Tibial nerve (tissue), 4 donors: ENCODE data around the gene ZAR1. TPM values are rescaled to one million over a fixed set of nuclear protein-coding genes. Genes with fewer than 3 reads are reported as not detected.

ENCODE experiments used
- DNase-seq, 2 donors: peaks; one replicate each; pipeline ENCODE4 v3.0.0-alpha.2; 2019; ENCODE audit warnings: low spot score in 2 of 2
- H3K27ac ChIP-seq, 4 donors: fragments of 200-600 bp; sonication (generic) in 3 of 4; one replicate each; pipeline ENCODE4 v1.5.1; 2017 to 2019; ENCODE audit warnings: mild to moderate bottlenecking in 1 of 4
- H3K27me3 ChIP-seq, 2 donors: fragments of 200-600 bp; sonication (generic) in 1 of 2; one replicate each; pipeline versions ENCODE4 v1.5.1 to v1.6.0; 2017 to 2019
- H3K36me3 ChIP-seq, 3 donors: fragments of 200-600 bp; sonication (generic); one replicate each; pipeline ENCODE4 v1.5.1; 2018 to 2019
- H3K4me1 ChIP-seq, 4 donors: fragments of 200-600 bp; sonication (generic) in 3 of 4; one replicate each; pipeline ENCODE4 v1.5.1; 2017 to 2019
- H3K4me3 ChIP-seq, 4 donors: fragments of 200-600 bp; sonication (generic) in 3 of 4; one replicate each; pipeline ENCODE4 v1.5.1; 2017 to 2019; ENCODE audit warnings: mild to moderate bottlenecking in 1 of 4, moderate library complexity in 1 of 4
- H3K9me3 ChIP-seq, 4 donors: fragments of 200-600 bp; sonication (generic) in 3 of 4; one replicate each; pipeline ENCODE4 v1.5.1; 2017 to 2019
- CTCF ChIP-seq, 5 experiments: fragments of 200-600 bp in 3 of 5; fragments of 450-650 bp in 2 of 5; sonication (generic) in 3 of 5; IDR thresholded peaks; one replicate each; pipeline ENCODE4 v1.5.1; 2016 to 2019; ENCODE audit warnings: antibody characterized with exemption in 5 of 5, mild to moderate bottlenecking in 3 of 5, moderate library complexity in 2 of 5
- EP300 ChIP-seq, 2 donors: sonication (generic); formaldehyde crosslinking; IDR thresholded peaks; one replicate each; pipeline ENCODE4 v1.6.1; 2017; ENCODE audit warnings: antibody characterized with exemption in 2 of 2, mild to moderate bottlenecking in 1 of 2
- POLR2A ChIP-seq, 2 donors: fragments of 450-650 bp; IDR thresholded peaks; one replicate each; pipeline ENCODE4 v1.6.1; 2017; ENCODE audit warnings: antibody characterized with exemption in 2 of 2, mild to moderate bottlenecking in 2 of 2, moderate library complexity in 2 of 2
- WGBS, 2 donors: methylation state at CpG; one replicate each; pipeline ENCODE4 v1.1.5; 2018; 5-methylcytosine and 5-hydroxymethylcytosine counted together
- total RNA-seq, 4 donors: library from RNA; depleted of rRNA; stranded (reverse); fragments of >200 nt; gene quantifications; one replicate each; pipeline ENCODE4 v1.1.0, GENCODE V29; 2016

The ZAR1 gene
- total RNA-seq, 4 donors from 2014 or later = 1.3 TPM; not detected in 3

DNA sequence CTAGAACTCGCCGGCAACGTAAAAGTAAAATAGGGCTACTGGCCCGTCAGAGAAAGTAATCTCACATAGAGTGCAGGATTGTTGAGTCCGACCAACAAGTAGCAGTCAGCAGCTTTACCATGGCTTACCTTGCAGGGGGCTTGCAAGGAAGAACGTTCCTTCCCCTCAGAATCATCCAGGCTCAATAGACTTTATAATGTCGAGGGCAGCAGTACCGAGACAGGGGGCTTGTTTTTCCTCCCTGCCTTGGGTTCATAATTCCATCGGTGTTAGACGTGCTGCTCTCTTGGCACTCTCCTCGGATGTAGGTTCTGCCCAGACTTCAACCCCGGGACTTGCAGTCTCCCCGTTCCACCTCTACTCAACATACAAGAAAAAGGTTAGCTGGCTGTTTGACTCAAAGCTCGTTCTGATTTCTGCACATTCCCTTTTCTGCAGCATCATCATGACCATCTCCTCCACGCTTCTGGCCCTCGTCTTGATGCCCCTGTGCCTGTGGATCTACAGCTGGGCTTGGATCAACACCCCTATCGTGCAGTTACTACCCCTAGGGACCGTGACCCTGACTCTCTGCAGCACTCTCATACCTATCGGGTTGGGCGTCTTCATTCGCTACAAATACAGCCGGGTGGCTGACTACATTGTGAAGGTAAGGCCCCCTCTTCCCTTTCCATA, 5.4 kb upstream of the ZAR1 start:
- no peak overlapping the region for H3K27ac ChIP-seq
- H3K27me3 ChIP-seq = peaks cover 0 to 78% of the 10 kb centered on the region in 2 donors
- no peaks in the 10 kb centered on the region for H3K36me3 ChIP-seq
- no peak overlapping the region for H3K4me3 ChIP-seq
- H3K4me1 ChIP-seq = peaks cover 0 to 9% (median 0%) of the 10 kb centered on the region in 4 donors
- DNase-seq = no peak
- WGBS, 2 donors = 53 to 62% methylated on average over 22 of the region's 22 CpGs
- TF ChIP-seq POLR2A (IDR thresholded peaks at IDR 0.05) (no peak), EP300 (IDR thresholded peaks at IDR 0.05) (no peak), CTCF (IDR thresholded peaks at IDR 0.05) (no peak)
- H3K9me3 ChIP-seq = no peaks in the 10 kb centered on the region

- TF ChIP-seq EP300 (IDR thresholded peaks at IDR 0.05) (no peak), POLR2A (IDR thresholded peaks at IDR 0.05) (no peak), CTCF (IDR thresholded peaks at IDR 0.05) (no peak)
- Histone ChIP-seq H3K4me3 (peak overlapping the region in 3 of 4 donors; percentile 10 to 44 (median 28)), H3K4me1 (peaks cover 0 to 20% (median 3%) of the 10 kb centered on the region in 4 donors), H3K27ac (no peak overlapping the region), H3K36me3 (no peaks in the 10 kb centered on the region), H3K9me3 (no peaks in the 10 kb centered on the region), H3K27me3 (peaks cover 0 to 73% of the 10 kb centered on the region in 2 donors)
- 29 to 37% methylated on average over 7 to 14 of the region's 14 CpGs for WGBS, 2 donors
- DNase-seq = no peak
These were observed 405 bp upstream of the ZAR1 start for GRCh38 chr4:48489683-48490011.

DNA sequence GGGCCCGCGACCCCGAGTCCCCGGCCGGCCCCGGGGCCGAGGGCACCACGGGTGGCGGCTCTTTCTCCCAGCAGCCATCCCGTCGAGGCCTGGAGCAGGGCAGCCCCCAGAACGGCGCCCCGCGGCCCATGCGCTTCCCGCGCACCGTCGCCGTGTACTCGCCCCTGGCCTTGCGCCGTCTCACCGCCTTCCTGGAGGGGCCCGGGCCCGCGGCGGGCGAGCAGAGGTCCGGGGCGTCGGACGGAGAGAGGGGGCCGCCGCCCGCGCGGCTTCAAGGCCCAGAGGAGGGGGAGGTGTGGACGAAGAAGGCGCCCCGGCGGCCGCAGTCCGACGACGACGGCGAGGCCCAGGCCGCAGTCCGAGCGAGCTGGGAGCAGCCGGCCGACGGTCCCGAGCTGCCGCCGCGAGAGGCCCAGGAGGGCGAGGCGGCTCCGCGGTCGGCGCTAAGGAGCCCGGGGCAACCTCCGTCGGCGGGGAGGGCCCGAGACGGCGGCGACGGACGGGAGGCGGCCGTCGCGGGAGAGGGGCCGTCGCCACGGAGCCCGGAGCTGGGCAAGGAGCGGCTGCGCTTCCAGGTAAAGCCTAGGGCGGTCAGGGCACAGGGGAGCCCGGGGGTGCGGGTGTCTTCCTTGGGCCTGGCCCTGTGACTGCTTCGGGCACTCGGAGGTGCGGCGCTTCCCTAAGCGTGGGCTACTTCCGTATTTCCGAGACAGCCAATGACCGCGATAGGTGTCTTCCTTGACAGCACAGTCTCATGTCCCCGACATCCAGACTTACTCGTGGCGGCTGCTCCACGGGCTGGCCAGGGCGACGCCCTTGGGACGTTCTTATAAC, 845 bp downstream of the ZAR1 start:
- no peak for DNase-seq
- Histone ChIP-seq H3K27ac (no peak overlapping the region), H3K27me3 (peaks cover 0 to 61% of the 10 kb centered on the region in 2 donors), H3K4me3 (peak overlapping the region in 1 of 4 donors; percentile 44), H3K9me3 (no peaks in the 10 kb centered on the region), H3K36me3 (no peaks in the 10 kb centered on the region), H3K4me1 (peaks cover 0 to 20% (median 3%) of the 10 kb centered on the region in 4 donors)
- no peak for TF ChIP-seq POLR2A (IDR thresholded peaks at IDR 0.05)
- TF ChIP-seq CTCF (IDR thresholded peaks at IDR 0.05) = no peak
- TF ChIP-seq EP300 (IDR thresholded peaks at IDR 0.05) = no peak
- 11% methylated on average over 25 to 57 of the region's 104 CpGs for WGBS, 2 donors

- H3K27me3 ChIP-seq = peaks cover 0 to 55% of the 10 kb centered on the region in 2 donors
- H3K4me3 ChIP-seq = no peak overlapping the region
- TF ChIP-seq POLR2A (IDR thresholded peaks at IDR 0.05) (no peak), EP300 (IDR thresholded peaks at IDR 0.05) (no peak), CTCF (IDR thresholded peaks at IDR 0.05) (no peak)
- 56 to 67% methylated on average over 21 to 23 of the region's 23 CpGs for WGBS, 2 donors
- no peak for DNase-seq
- peaks cover 0 to 20% (median 3%) of the 10 kb centered on the region in 4 donors for H3K4me1 ChIP-seq
- H3K27ac ChIP-seq = no peak overlapping the region
- no peaks in the 10 kb centered on the region for H3K9me3 ChIP-seq
- H3K36me3 ChIP-seq = no peaks in the 10 kb centered on the region
These were observed 1.6 kb downstream of the ZAR1 start for GRCh38 chr4:48491514-48492176.
